GM23338 (cell line): ENCODE measurements around the gene EMILIN3. TPM values are rescaled to one million over a fixed set of nuclear protein-coding genes. Genes with fewer than 3 reads are reported as not detected.
A peak's percentile ranks its signal among the peaks of the same experiment; 100 is the strongest.

Experiments
- ATAC-seq: fragments of 200-7000 bp; cut with Tn5 transposase; 3 replicates; pipeline ENCODE4 v1.9.1; 2020
- DNase-seq: peaks from one replicate; pipeline ENCODE4 v3.0.0-alpha.2; 2015; ENCODE audit warnings: low spot score
- H2AFZ ChIP-seq: fragments of 200-600 bp; sonication (generic); 2 replicates; pipeline ENCODE4 v1.8.0; 2016; ENCODE audit warnings: antibody characterized with exemption, mild to moderate bottlenecking, moderate library complexity
- H3F3A ChIP-seq: fragments of 200-600 bp; sonication (generic); replicated peaks from 2 replicates; pipeline ENCODE4 v1.8.0; 2017; ENCODE audit warnings: antibody characterized with exemption, mixed run types, low read depth
- H3K27ac ChIP-seq: fragments of 200-600 bp; sonication (generic); 2 replicates; pipeline ENCODE4 v1.6.1; 2016; ENCODE audit warnings: low read depth
- H3K27me3 ChIP-seq: fragments of 200-600 bp; sonication (generic); 2 replicates; pipeline ENCODE4 v1.8.0; 2016; ENCODE audit warnings: mild to moderate bottlenecking, mixed run types, moderate library complexity; ENCODE audit not compliant: insufficient read depth
- H3K36me3 ChIP-seq: fragments of 200-600 bp; sonication (generic); 2 replicates; pipeline ENCODE4 v1.8.0; 2016; ENCODE audit warnings: mild to moderate bottlenecking; ENCODE audit not compliant: insufficient read depth
- H3K4me1 ChIP-seq: fragments of 200-600 bp; sonication (generic); 2 replicates; pipeline ENCODE4 v1.8.0; 2016; ENCODE audit warnings: mild to moderate bottlenecking, moderate library complexity; ENCODE audit not compliant: insufficient read depth
- H3K4me2 ChIP-seq: fragments of 200-600 bp; sonication (generic); 2 replicates; pipeline ENCODE4 v1.7.1; 2017; ENCODE audit warnings: mixed run types
- H3K4me3 ChIP-seq: fragments of 200-600 bp; sonication (generic); 2 replicates; pipeline ENCODE4 v1.6.1; 2016; ENCODE audit warnings: mixed run types
- H3K79me2 ChIP-seq: fragments of 200-600 bp; sonication (generic); replicated peaks from 2 replicates; pipeline ENCODE4 v1.8.0; 2017; ENCODE audit warnings: mild to moderate bottlenecking; ENCODE audit not compliant: insufficient read depth
- H3K9me2 ChIP-seq: fragments of 200-600 bp; sonication (generic); 2 replicates; pipeline ENCODE4 v1.8.0; 2017; ENCODE audit not compliant: insufficient read depth
- H4K20me1 ChIP-seq: fragments of 200-600 bp; sonication (generic); replicated peaks from 2 replicates; pipeline ENCODE4 v1.8.0; 2017; ENCODE audit warnings: mild to moderate bottlenecking; ENCODE audit not compliant: insufficient read depth
- H3K27ac Mint-ChIP-seq: 2 replicates; pipeline ENCODE4 v1.8.0; 2020; ENCODE audit warnings: inconsistent platforms, mild to moderate bottlenecking, moderate library complexity, mixed read lengths
- H3K27me3 Mint-ChIP-seq: 3 replicates; pipeline ENCODE4 v1.8.0; 2022; ENCODE audit warnings: low read depth, mild to moderate bottlenecking, moderate library complexity, mixed read lengths, inconsistent platforms; ENCODE audit not compliant: insufficient read depth, poor library complexity
- H3K36me3 Mint-ChIP-seq: 3 replicates; pipeline ENCODE4 v1.8.0; 2021; ENCODE audit warnings: low read depth, mild to moderate bottlenecking, inconsistent platforms, moderate library complexity, mixed read lengths
- H3K4me1 Mint-ChIP-seq: 3 replicates; pipeline ENCODE4 v1.8.0; 2020; ENCODE audit warnings: mild to moderate bottlenecking, inconsistent platforms, mixed read lengths
- H3K4me3 Mint-ChIP-seq: 3 replicates; pipeline ENCODE4 v1.8.0; 2021; ENCODE audit warnings: moderate library complexity, mild to moderate bottlenecking, inconsistent platforms, mixed read lengths
- H3K9me3 Mint-ChIP-seq: 3 replicates; pipeline ENCODE4 v1.8.0; 2020; ENCODE audit warnings: moderate library complexity, mild to moderate bottlenecking, inconsistent platforms, mixed read lengths
- POLR2AphosphoS5 ChIP-seq: IDR thresholded peaks from 2 replicates; pipeline ENCODE4 v1.6.1; 2016; ENCODE audit warnings: antibody characterized with exemption, low read depth
- REST ChIP-seq: IDR thresholded peaks from one replicate; pipeline ENCODE4 v1.6.1; 2018; ENCODE audit warnings: antibody characterized with exemption; ENCODE audit not compliant: unreplicated experiment
- ZNF331 ChIP-seq: fragments of 250-450 bp; sonication (Bioruptor Pico); IDR thresholded peaks from 2 replicates; pipeline ENCODE4 v1.5.0; 2020; ENCODE audit warnings: low read depth, mild to moderate bottlenecking, moderate library complexity
- ZNF462 ChIP-seq: fragments of 250-450 bp; sonication (Bioruptor Pico); IDR thresholded peaks from 2 replicates; pipeline ENCODE4 v1.5.0; 2020; ENCODE audit warnings: mild to moderate bottlenecking, moderate library complexity
- polyA plus RNA-seq: library from polyadenylated mRNA; unstranded; fragments of >200 nt; fragmentation: Nextera tagmentation; extraction: Ambion mirVana; gene quantifications from 2 replicates; pipeline ENCODE4 v1.2.1, GENCODE V29; 2016
- total RNA-seq: library from RNA; depleted of rRNA; stranded (reverse); fragments of >200 nt; shearing (Covaris generic); gene quantifications from 2 replicates; pipeline ENCODE4 v1.2.3, GENCODE V29; 2014
- TF ChIP-seq, protein P1 (sequence below), 2 experiments: fragments of 200-600 bp in 1 of 2; sonication (generic) in 1 of 2; conservative IDR thresholded peaks; 2 replicates each; pipeline versions ENCODE4 v1.5.1 to v1.6.1; 2016 to 2017; ENCODE audit warnings: antibody characterized with exemption in 2 of 2, low read depth in 2 of 2, mild to moderate bottlenecking in 2 of 2, moderate library complexity in 1 of 2

EMILIN3 gene
- total and polyA plus RNA-seq, 2 experiments from 2014 or later = 0.53 to 6.6 TPM

DNA sequence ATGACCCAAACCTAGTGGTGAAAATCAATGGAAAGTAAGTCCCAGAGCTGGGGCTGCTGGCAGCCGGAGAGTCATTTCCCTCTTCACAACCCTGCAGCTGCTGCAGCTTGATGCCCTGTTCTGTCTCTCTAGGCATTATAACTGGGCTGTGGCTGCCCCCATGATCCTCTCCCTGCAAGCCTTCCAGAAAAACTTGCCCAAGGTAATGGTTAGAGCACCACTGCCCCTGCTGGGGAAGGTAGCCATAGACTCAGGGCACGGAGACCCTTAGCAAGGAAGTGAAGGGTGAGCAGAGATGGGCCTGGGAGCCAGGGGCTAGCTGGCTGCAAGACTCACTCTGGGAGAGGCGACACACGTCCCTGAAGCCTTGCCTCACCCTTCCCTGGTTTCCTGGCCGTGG lies 14.0 kb downstream of the EMILIN3 start:
- Histone ChIP-seq H3K4me3 (no peak overlapping the region), H3K79me2 (no peaks in the 10 kb centered on the region), H3K4me1 (no peaks in the 10 kb centered on the region), H3K9me2 (no peaks in the 10 kb centered on the region), H3K4me2 (no peak overlapping the region), H2AFZ (no peak overlapping the region), H3K27me3 (no peaks in the 10 kb centered on the region), H3K27ac (no peak overlapping the region), H3F3A (no peaks in the 10 kb centered on the region), H4K20me1 (no peaks in the 10 kb centered on the region; the same call in 1 of the 2 replicates), H3K36me3 (no peaks in the 10 kb centered on the region)
- H3K27ac Mint-ChIP-seq = no peak overlapping the region
- H3K4me3 Mint-ChIP-seq = no peak overlapping the region
- H3K9me3 Mint-ChIP-seq = no peaks in the 10 kb centered on the region; the same call in 2 of the 3 replicates
- H3K27me3 Mint-ChIP-seq = peaks cover 4% of the 10 kb centered on the region
- ATAC-seq = peak; percentile 59
- no peaks in the 10 kb centered on the region for H3K36me3 Mint-ChIP-seq
- TF ChIP-seq, protein P1, sequence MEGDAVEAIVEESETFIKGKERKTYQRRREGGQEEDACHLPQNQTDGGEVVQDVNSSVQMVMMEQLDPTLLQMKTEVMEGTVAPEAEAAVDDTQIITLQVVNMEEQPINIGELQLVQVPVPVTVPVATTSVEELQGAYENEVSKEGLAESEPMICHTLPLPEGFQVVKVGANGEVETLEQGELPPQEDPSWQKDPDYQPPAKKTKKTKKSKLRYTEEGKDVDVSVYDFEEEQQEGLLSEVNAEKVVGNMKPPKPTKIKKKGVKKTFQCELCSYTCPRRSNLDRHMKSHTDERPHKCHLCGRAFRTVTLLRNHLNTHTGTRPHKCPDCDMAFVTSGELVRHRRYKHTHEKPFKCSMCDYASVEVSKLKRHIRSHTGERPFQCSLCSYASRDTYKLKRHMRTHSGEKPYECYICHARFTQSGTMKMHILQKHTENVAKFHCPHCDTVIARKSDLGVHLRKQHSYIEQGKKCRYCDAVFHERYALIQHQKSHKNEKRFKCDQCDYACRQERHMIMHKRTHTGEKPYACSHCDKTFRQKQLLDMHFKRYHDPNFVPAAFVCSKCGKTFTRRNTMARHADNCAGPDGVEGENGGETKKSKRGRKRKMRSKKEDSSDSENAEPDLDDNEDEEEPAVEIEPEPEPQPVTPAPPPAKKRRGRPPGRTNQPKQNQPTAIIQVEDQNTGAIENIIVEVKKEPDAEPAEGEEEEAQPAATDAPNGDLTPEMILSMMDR (conservative IDR thresholded peaks at IDR 0.05; ENCODE audit: low read depth in 2 of 2) = peak in 1 of 2 experiments; percentile 29; a peak in 2 of 4 replicates
- no peak for TF ChIP-seq REST
- no peaks in the 10 kb centered on the region for H3K4me1 Mint-ChIP-seq
- DNase-seq = peak; percentile 44

DNA sequence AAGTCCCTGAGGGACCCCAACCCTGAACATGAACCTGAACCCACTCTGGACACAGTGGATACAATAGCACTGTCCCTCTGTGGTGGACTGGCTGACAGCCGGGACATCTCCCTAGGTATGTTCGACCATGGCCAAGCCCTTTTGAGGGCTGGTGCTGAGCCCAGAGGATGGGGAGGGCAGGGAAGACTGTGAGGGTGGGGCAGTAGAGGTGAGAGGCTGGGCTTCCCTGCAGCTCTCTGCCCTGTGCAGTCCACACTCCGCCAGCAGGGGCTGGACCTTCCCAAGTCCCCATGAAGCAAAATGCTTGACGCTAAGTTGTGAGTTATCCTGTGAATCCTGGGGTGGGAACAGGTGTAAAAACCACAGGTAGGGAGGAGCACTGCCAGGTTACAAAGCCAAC lies 14.5 kb downstream of the EMILIN3 start:
- TF ChIP-seq POLR2AphosphoS5 = no peak
- TF ChIP-seq ZNF331 = no peak
- TF ChIP-seq, protein P1 (conservative IDR thresholded peaks at IDR 0.05; ENCODE audit: low read depth in 2 of 2) = peak; percentile 20 to 31; a peak in 3 of 4 replicates
- no peak for TF ChIP-seq ZNF462 (CRISPR knock-in tag)
- Histone ChIP-seq H3F3A (no peaks in the 10 kb centered on the region), H4K20me1 (no peaks in the 10 kb centered on the region; the same call in 1 of the 2 replicates), H2AFZ (no peak overlapping the region), H3K9me2 (no peaks in the 10 kb centered on the region), H3K27ac (no peak overlapping the region), H3K4me1 (no peaks in the 10 kb centered on the region), H3K27me3 (no peaks in the 10 kb centered on the region), H3K36me3 (no peaks in the 10 kb centered on the region), H3K4me3 (no peak overlapping the region), H3K79me2 (no peaks in the 10 kb centered on the region), H3K4me2 (no peak overlapping the region)
- no peak overlapping the region for H3K27ac Mint-ChIP-seq
- H3K9me3 Mint-ChIP-seq = no peaks in the 10 kb centered on the region; the same call in 2 of the 3 replicates
- ATAC-seq = peak; percentile 86
- no peak overlapping the region for H3K4me3 Mint-ChIP-seq
- no peaks in the 10 kb centered on the region; the same call in 2 of the 3 replicates for H3K36me3 Mint-ChIP-seq
- peak; percentile 63 for DNase-seq
- peaks cover 2% of the 10 kb centered on the region; the same call in 1 of the 3 replicates for H3K4me1 Mint-ChIP-seq
- peaks cover 4% of the 10 kb centered on the region for H3K27me3 Mint-ChIP-seq
